Measurements from ENCODE around the gene PELI2. TPM values are rescaled to one million over a fixed set of nuclear protein-coding genes. Genes with fewer than 3 reads are reported as not detected.

Gene PELI2
- total RNA-seq, 2 experiments from 2014 or later = 2.7 to 3.4 TPM

- no peak for TF ChIP-seq CTCF (IDR thresholded peaks at IDR 0.05)
- DNase-seq (no peak), ATAC-seq (no peak)
- no peaks in the 10 kb centered on the region for H3K27me3 Mint-ChIP-seq
- ChIA-PET POLR2A (no interaction called here), CTCF (interaction anchor here (1.4 kb wide), 1 partner anchor 141 kb away, joined by 3 read pairs; no protein-coding TSS in a partner anchor)
- H3K4me1 Mint-ChIP-seq (ENCODE audit: low read depth) = peaks cover 11% of the 10 kb centered on the region
- no peaks in the 10 kb centered on the region for H3K9me3 Mint-ChIP-seq
- intact Hi-C loops (cut with micrococcal nuclease) = no loop called here
- no peak overlapping the region for H3K27ac Mint-ChIP-seq
- H3K36me3 Mint-ChIP-seq (ENCODE audit: low read depth) = no peaks in the 10 kb centered on the region
- H3K4me3 Mint-ChIP-seq = no peak overlapping the region
Observed at GRCh38 chr14:56333359-56334292, 215.4 kb downstream of the PELI2 start.

GRCh38 chr14:56334458-56334857 lies 216.2 kb downstream of the PELI2 start:
- intact Hi-C loops (cut with micrococcal nuclease) = no loop called here
- DNase-seq (no peak), ATAC-seq (no peak)
- Mint-ChIP-seq H3K36me3 (ENCODE audit: low read depth) (no peaks in the 10 kb centered on the region), H3K27ac (no peak overlapping the region), H3K27me3 (no peaks in the 10 kb centered on the region), H3K9me3 (no peaks in the 10 kb centered on the region), H3K4me1 (ENCODE audit: low read depth) (peaks cover 11% of the 10 kb centered on the region), H3K4me3 (no peak overlapping the region)
- ChIA-PET CTCF (interaction anchor here (1.4 kb wide), 1 partner anchor 140 kb away, joined by 3 read pairs; no protein-coding TSS in a partner anchor), POLR2A (no interaction called here)
- no peak for TF ChIP-seq CTCF (IDR thresholded peaks at IDR 0.05)

- no peak overlapping the region for H3K27ac Mint-ChIP-seq
- peaks cover 2% of the 10 kb centered on the region for H3K4me1 Mint-ChIP-seq (ENCODE audit: low read depth)
- ATAC-seq (no peak), DNase-seq (no peak)
- CTCF ChIA-PET = interaction anchor here (0.9 to 3.0 kb wide), 2 partner anchors 13 to 606 kb away, joined by 4 to 16 read pairs; no protein-coding TSS in a partner anchor
- intact Hi-C loops (cut with micrococcal nuclease) = no loop called here
- no peak for TF ChIP-seq CTCF (IDR thresholded peaks at IDR 0.05)
- H3K27me3 Mint-ChIP-seq = no peaks in the 10 kb centered on the region
- H3K4me3 Mint-ChIP-seq = no peak overlapping the region
- H3K36me3 Mint-ChIP-seq (ENCODE audit: low read depth) = no peaks in the 10 kb centered on the region
- H3K9me3 Mint-ChIP-seq = no peaks in the 10 kb centered on the region
- POLR2A ChIA-PET = no interaction called here
Observed at GRCh38 chr14:56338674-56339073, 220.5 kb downstream of the PELI2 start.

GRCh38 chr14:56339855-56340701 lies 221.9 kb downstream of the PELI2 start:
- Mint-ChIP-seq H3K4me3 (no peak overlapping the region), H3K9me3 (no peaks in the 10 kb centered on the region), H3K36me3 (ENCODE audit: low read depth) (no peaks in the 10 kb centered on the region), H3K27me3 (no peaks in the 10 kb centered on the region), H3K4me1 (ENCODE audit: low read depth) (no peaks in the 10 kb centered on the region), H3K27ac (no peak overlapping the region)
- ChIA-PET CTCF (interaction anchor here (0.6 to 1.8 kb wide), 26 partner anchors 11 to 1127 kb away, joined by 3 to 15 read pairs (median 4); no protein-coding TSS in a partner anchor), POLR2A (no interaction called here)
- intact Hi-C loops (cut with micrococcal nuclease) = loop anchor here (5.0 kb wide), 1 partner anchor 608 kb away; no protein-coding TSS in a partner anchor
- TF ChIP-seq CTCF (IDR thresholded peaks at IDR 0.05) = peak; percentile 64
- ATAC-seq (peak; percentile 94), DNase-seq (peak; percentile 78)
